Measurements from ENCODE around the gene DNAJC17. TPM values are rescaled to one million over a fixed set of nuclear protein-coding genes. Genes with fewer than 3 reads are reported as not detected.

DNAJC17 gene
- total RNA-seq, 1 donor from 2014 or later: 43.2 TPM

GRCh38 chr15:40807888-40808461 lies 702 bp upstream of the DNAJC17 start:
- DNase-seq (ENCODE audit: low read depth): no peak
- TF ChIP-seq CTCF (conservative IDR thresholded peaks at IDR 0.05; ENCODE audit: low read depth, low read length): no peak
- peak overlapping the region; percentile 94 for H3K4me3 ChIP-seq (ENCODE audit: low read depth, low read length)

- DNase-seq (ENCODE audit: low read depth): no peak
- H3K4me3 ChIP-seq (ENCODE audit: low read depth, low read length): peak overlapping the region; percentile 94
- no peak for TF ChIP-seq CTCF (conservative IDR thresholded peaks at IDR 0.05; ENCODE audit: low read depth, low read length)
These were observed 623 bp downstream of the DNAJC17 start for GRCh38 chr15:40806672-40807027.

- peak; percentile 18 for TF ChIP-seq CTCF (conservative IDR thresholded peaks at IDR 0.05; ENCODE audit: low read depth, low read length)
- DNase-seq (ENCODE audit: low read depth): no peak
- H3K4me3 ChIP-seq (ENCODE audit: low read depth, low read length): no peak overlapping the region
These were observed 3.6 kb downstream of the DNAJC17 start for GRCh38 chr15:40803688-40804087.

- DNase-seq (ENCODE audit: low read depth): no peak
- H3K4me3 ChIP-seq (ENCODE audit: low read depth, low read length): no peak overlapping the region
- TF ChIP-seq CTCF (conservative IDR thresholded peaks at IDR 0.05; ENCODE audit: low read depth, low read length): no peak
These were observed 4.2 kb downstream of the DNAJC17 start for GRCh38 chr15:40803076-40803475.

GRCh38 chr15:40799523-40799922 lies 7.8 kb downstream of the DNAJC17 start:
- H3K4me3 ChIP-seq (ENCODE audit: low read depth, low read length): no peak overlapping the region
- DNase-seq (ENCODE audit: low read depth): no peak
- no peak for TF ChIP-seq CTCF (conservative IDR thresholded peaks at IDR 0.05; ENCODE audit: low read depth, low read length)

- no peak overlapping the region for H3K4me3 ChIP-seq (ENCODE audit: low read depth, low read length)
- no peak for DNase-seq (ENCODE audit: low read depth)
- TF ChIP-seq CTCF (conservative IDR thresholded peaks at IDR 0.05; ENCODE audit: low read depth, low read length): no peak
These were observed 10.8 kb downstream of the DNAJC17 start for GRCh38 chr15:40796512-40796911.

GRCh38 chr15:40796041-40796440 lies 11.2 kb downstream of the DNAJC17 start:
- TF ChIP-seq CTCF (conservative IDR thresholded peaks at IDR 0.05; ENCODE audit: low read depth, low read length): no peak
- no peak overlapping the region for H3K4me3 ChIP-seq (ENCODE audit: low read depth, low read length)
- no peak for DNase-seq (ENCODE audit: low read depth)
